SK-N-SH (cell line): ENCODE results near the gene ZC3H18. TPM values are rescaled to one million over a fixed set of nuclear protein-coding genes. Genes with fewer than 3 reads are reported as not detected.

Experiments
- CTCF ChIA-PET: fragments of 300-600, 350-600 bp; formaldehyde crosslinking; extraction: SDS; loops from one replicate; lab custom pipeline; 2021; lab: Yijun Ruan, JAX
- POLR2A ChIA-PET: fragments of 350-600 bp; sonication (Branson Sonifier 250); formaldehyde crosslinking; extraction: SDS; loops from one replicate; lab custom pipeline; 2020; ENCODE audit warnings: antibody characterized with exemption, inconsistent platforms; lab: Yijun Ruan, JAX
- DNase-seq: peaks from one replicate; pipeline ENCODE4 v3.0.0; 2012
- H2AFZ ChIP-seq: fragments of 200-600 bp; sonication (generic); 2 replicates; pipeline ENCODE4 v1.8.1; 2016; ENCODE audit warnings: antibody characterized with exemption, mild to moderate bottlenecking, low read depth
- H3F3A ChIP-seq: fragments of 200-600 bp; sonication (generic); replicated peaks from 2 replicates; pipeline ENCODE3; 2016; ENCODE audit warnings: antibody characterized with exemption, mild to moderate bottlenecking; ENCODE audit not compliant: insufficient read depth
- H3K27ac ChIP-seq, 2 experiments: fragments of 200-500 bp in 1 of 2; fragments of 200-600 bp in 1 of 2; sonication (Bioruptor generic) in 1 of 2; sonication (generic), shearing (Covaris generic) in 1 of 2; 2 replicates each; pipeline versions ENCODE4 v1.5.1 to v1.6.1; 2014 to 2016; ENCODE audit warnings: low read depth in 2 of 2, inconsistent platforms in 1 of 2, low read length in 1 of 2, mild to moderate bottlenecking in 1 of 2, mixed read lengths in 1 of 2
- H3K27me3 ChIP-seq: fragments of 200-600 bp; sonication (generic), shearing (Covaris generic); 2 replicates; pipeline ENCODE4 v1.6.1; 2016; ENCODE audit warnings: mixed run types; ENCODE audit not compliant: insufficient read depth
- H3K36me3 ChIP-seq, 2 experiments: fragments of 200-500 bp in 1 of 2; fragments of 200-600 bp in 1 of 2; sonication (Bioruptor generic) in 1 of 2; sonication (generic) in 1 of 2; replicated peaks in 1 of 2; 2 replicates each; pipeline versions ENCODE3 to v1.5.1; 2014 to 2016; ENCODE audit warnings: low read length in 1 of 2, mild to moderate bottlenecking in 1 of 2; ENCODE audit not compliant: insufficient read depth in 2 of 2, control insufficient read depth in 1 of 2
- H3K4me1 ChIP-seq, 2 experiments: fragments of 200-500 bp in 1 of 2; fragments of 200-600 bp in 1 of 2; sonication (Bioruptor generic) in 1 of 2; sonication (generic), shearing (Covaris generic) in 1 of 2; 2 replicates each; pipeline versions ENCODE4 v1.5.1 to v1.6.1; 2014 to 2016; ENCODE audit warnings: low read depth in 1 of 2, low read length in 1 of 2, mixed run types in 1 of 2; ENCODE audit not compliant: insufficient read depth in 2 of 2, control insufficient read depth in 1 of 2
- H3K4me2 ChIP-seq: fragments of 200-600 bp; sonication (generic), shearing (Covaris generic); 2 replicates; pipeline ENCODE4 v1.6.1; 2017; ENCODE audit warnings: mixed run types
- H3K4me3 ChIP-seq, 2 experiments: fragments of 200-500 bp in 1 of 2; fragments of 200-600 bp in 1 of 2; sonication (Bioruptor generic) in 1 of 2; sonication (generic), shearing (Covaris generic) in 1 of 2; 2 replicates each; pipeline versions ENCODE4 v1.5.1 to v1.8.1; 2014 to 2016; ENCODE audit warnings: low read depth in 2 of 2, inconsistent platforms in 1 of 2, low read length in 1 of 2, mild to moderate bottlenecking in 1 of 2, mixed read lengths in 1 of 2, moderate library complexity in 1 of 2
- H3K79me2 ChIP-seq: fragments of 200-600 bp; sonication (generic); 2 replicates; pipeline ENCODE4 v1.8.1; 2017; ENCODE audit warnings: mild to moderate bottlenecking; ENCODE audit not compliant: insufficient read depth
- H3K9ac ChIP-seq: fragments of 200-600 bp; sonication (generic); 2 replicates; pipeline ENCODE4 v1.6.1; 2017; ENCODE audit warnings: mixed run types
- H3K9me2 ChIP-seq: fragments of 200-600 bp; sonication (generic); 2 replicates; pipeline ENCODE4 v1.6.1; 2017; ENCODE audit warnings: mixed run types
- H3K9me3 ChIP-seq: fragments of 200-600 bp; sonication (generic); 2 replicates; pipeline ENCODE4 v1.6.1; 2017; ENCODE audit warnings: mixed run types, mild to moderate bottlenecking, moderate library complexity
- H4K20me1 ChIP-seq: fragments of 200-600 bp; sonication (generic); 2 replicates; pipeline ENCODE4 v1.6.1; 2017; ENCODE audit warnings: mild to moderate bottlenecking, mixed run types; ENCODE audit not compliant: insufficient read depth
- CHD2 ChIP-seq: fragments of 150-350 bp; IDR thresholded peaks from 2 replicates; pipeline ENCODE4 v1.6.1; 2018; ENCODE audit warnings: low read length; ENCODE audit not compliant: partially characterized antibody
- EP300 ChIP-seq, 2 experiments: IDR thresholded peaks; 2 replicates each; pipeline versions ENCODE4 v1.4.0 to v1.6.1; 2012; ENCODE audit warnings: borderline replicate concordance in 1 of 2, low read depth in 1 of 2, low read length in 1 of 2
- EZH2phosphoT487 ChIP-seq: fragments of 200-600 bp; sonication (generic); IDR thresholded peaks from 2 replicates; pipeline ENCODE4 v1.6.1; 2017; ENCODE audit warnings: low read depth, mixed run types, mild to moderate bottlenecking, antibody characterized with exemption, moderate library complexity, borderline replicate concordance
- FOSL2 ChIP-seq: IDR thresholded peaks from 2 replicates; pipeline ENCODE4 v1.4.0; 2012; ENCODE audit warnings: low read depth, mild to moderate bottlenecking, moderate library complexity, borderline replicate concordance
- FOXJ3 ChIP-seq: sonication (generic); formaldehyde crosslinking; IDR thresholded peaks from 2 replicates; pipeline ENCODE4 v1.5.1; 2020; ENCODE audit warnings: mild to moderate bottlenecking, missing genetic modification reagents
- GABPA ChIP-seq: IDR thresholded peaks from 2 replicates; pipeline ENCODE4 v1.4.0; 2012; ENCODE audit warnings: low read depth, mild to moderate bottlenecking
- GATA2 ChIP-seq: sonication (generic); formaldehyde crosslinking; IDR thresholded peaks from 2 replicates; pipeline ENCODE4 v1.5.0; 2020; ENCODE audit warnings: mild to moderate bottlenecking, missing genetic modification reagents
- MEF2A ChIP-seq: IDR thresholded peaks from 2 replicates; pipeline ENCODE4 v1.4.0; 2012; ENCODE audit warnings: low read depth, borderline replicate concordance
- MXI1 ChIP-seq: IDR thresholded peaks from 2 replicates; pipeline ENCODE4 v1.6.1; 2012; ENCODE audit warnings: mild to moderate bottlenecking, low read depth, low read length, improper control_type of control experiment
- NRF1 ChIP-seq: IDR thresholded peaks from 2 replicates; pipeline ENCODE4 v1.6.1; 2012; ENCODE audit warnings: low read depth, mild to moderate bottlenecking, low read length
- POLR2AphosphoS5 ChIP-seq: IDR thresholded peaks from 2 replicates; pipeline ENCODE4 v1.6.1; 2012; ENCODE audit warnings: low read depth, low read length
- RAD21 ChIP-seq: IDR thresholded peaks from 2 replicates; pipeline ENCODE4 v1.6.1; 2012; ENCODE audit warnings: mild to moderate bottlenecking, low read length
- RFX5 ChIP-seq: IDR thresholded peaks from 2 replicates; pipeline ENCODE4 v1.6.1; 2012; ENCODE audit warnings: mild to moderate bottlenecking, improper control_type of control experiment, low read length
- RXRA ChIP-seq: IDR thresholded peaks from 2 replicates; pipeline ENCODE4 v1.4.0; 2012; ENCODE audit warnings: low read depth, mild to moderate bottlenecking, borderline replicate concordance
- SMC3 ChIP-seq: IDR thresholded peaks from 2 replicates; pipeline ENCODE4 v1.6.1; 2012; ENCODE audit warnings: low read depth, low read length, improper control_type of control experiment
- TAF1 ChIP-seq: IDR thresholded peaks from 2 replicates; pipeline ENCODE4 v1.6.1; 2012; ENCODE audit warnings: low read depth, mild to moderate bottlenecking, low read length, moderate library complexity, borderline replicate concordance
- TCF12 ChIP-seq: IDR thresholded peaks from 2 replicates; pipeline ENCODE4 v1.4.0; 2012
- YY1 ChIP-seq: IDR thresholded peaks from 2 replicates; pipeline ENCODE4 v1.4.0; 2012; ENCODE audit warnings: low read depth, mild to moderate bottlenecking
- WGBS: methylation state at CpG from one replicate; pipeline ENCODE4 v1.1.6; 2017; ENCODE audit warnings: low lambda C conversion rate; 5-methylcytosine and 5-hydroxymethylcytosine counted together
- polyA plus RNA-seq, 3 experiments: library from polyadenylated mRNA; depleted of rRNA; stranded (reverse); fragments of >200 nt; gene quantifications; 2 replicates each; pipeline ENCODE4 v1.2.3, GENCODE V29; 2012
- TF ChIP-seq, protein P1 (sequence below): fragments of 200-600 bp; sonication (generic); IDR thresholded peaks from 2 replicates; pipeline ENCODE4 v1.6.1; 2017; ENCODE audit warnings: antibody characterized with exemption, mild to moderate bottlenecking, moderate library complexity
- TF ChIP-seq, protein P2 (sequence below): IDR thresholded peaks from 2 replicates; pipeline ENCODE4 v1.4.0; 2012; ENCODE audit warnings: low read depth
- TF ChIP-seq, protein P3 (sequence below): IDR thresholded peaks from 2 replicates; pipeline ENCODE4 v1.4.0; 2012; ENCODE audit warnings: low read depth, borderline replicate concordance

Gene ZC3H18
- polyA plus RNA-seq, 1 of the 3 experiments (the other 2 are of a cell fraction): 32.7 TPM

DNA sequence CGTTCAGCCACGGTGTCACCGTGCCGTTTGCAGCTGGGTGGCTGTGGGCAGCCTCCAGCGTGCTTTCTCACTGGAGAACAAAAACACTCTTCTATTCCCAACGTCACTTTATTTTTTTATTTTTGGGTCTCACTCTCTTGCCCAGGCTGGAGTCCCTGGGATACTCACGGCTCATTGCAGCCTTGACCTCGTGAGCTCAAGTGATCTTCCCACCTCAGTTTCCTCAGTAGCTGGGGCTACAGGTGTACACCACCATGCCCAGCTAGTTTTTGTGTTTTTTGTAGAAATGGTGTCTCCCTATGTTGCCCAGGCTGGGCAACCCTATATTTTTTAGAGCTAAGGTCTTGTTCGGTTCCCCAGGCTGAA, 34.4 kb upstream of the ZC3H18 start:
- Histone ChIP-seq H3K4me2 (no peak overlapping the region), H3K27me3 (no peaks in the 10 kb centered on the region), H3K9ac (no peak overlapping the region), H2AFZ (no peak overlapping the region), H3K4me1 (peaks cover 0 to 9% of the 10 kb centered on the region in 2 experiments; a peak in 1 of 4 replicates), H4K20me1 (0 out of 2 replicates have a peak, but pooled peaks cover 6% of the 10 kb centered on the region), H3K9me3 (no peaks in the 10 kb centered on the region), H3K79me2 (no peaks in the 10 kb centered on the region), H3F3A (peaks cover 2% of the 10 kb centered on the region), H3K9me2 (no peaks in the 10 kb centered on the region), H3K27ac (no peak overlapping the region), H3K4me3 (no peak overlapping the region), H3K36me3 (peaks cover 0 to 6% of the 10 kb centered on the region in 2 experiments)
- 96% methylated on average over 9 of the region's 9 CpGs for WGBS
- TF ChIP-seq, protein P1, sequence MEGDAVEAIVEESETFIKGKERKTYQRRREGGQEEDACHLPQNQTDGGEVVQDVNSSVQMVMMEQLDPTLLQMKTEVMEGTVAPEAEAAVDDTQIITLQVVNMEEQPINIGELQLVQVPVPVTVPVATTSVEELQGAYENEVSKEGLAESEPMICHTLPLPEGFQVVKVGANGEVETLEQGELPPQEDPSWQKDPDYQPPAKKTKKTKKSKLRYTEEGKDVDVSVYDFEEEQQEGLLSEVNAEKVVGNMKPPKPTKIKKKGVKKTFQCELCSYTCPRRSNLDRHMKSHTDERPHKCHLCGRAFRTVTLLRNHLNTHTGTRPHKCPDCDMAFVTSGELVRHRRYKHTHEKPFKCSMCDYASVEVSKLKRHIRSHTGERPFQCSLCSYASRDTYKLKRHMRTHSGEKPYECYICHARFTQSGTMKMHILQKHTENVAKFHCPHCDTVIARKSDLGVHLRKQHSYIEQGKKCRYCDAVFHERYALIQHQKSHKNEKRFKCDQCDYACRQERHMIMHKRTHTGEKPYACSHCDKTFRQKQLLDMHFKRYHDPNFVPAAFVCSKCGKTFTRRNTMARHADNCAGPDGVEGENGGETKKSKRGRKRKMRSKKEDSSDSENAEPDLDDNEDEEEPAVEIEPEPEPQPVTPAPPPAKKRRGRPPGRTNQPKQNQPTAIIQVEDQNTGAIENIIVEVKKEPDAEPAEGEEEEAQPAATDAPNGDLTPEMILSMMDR: no peak
- no peak for TF ChIP-seq MEF2A
- no peak for DNase-seq
- CTCF ChIA-PET: interaction anchor here (1.8 kb wide), 1 partner anchor 98 kb away, joined by 7 read pairs; no protein-coding TSS in a partner anchor
- POLR2A ChIA-PET: no interaction called here

DNA sequence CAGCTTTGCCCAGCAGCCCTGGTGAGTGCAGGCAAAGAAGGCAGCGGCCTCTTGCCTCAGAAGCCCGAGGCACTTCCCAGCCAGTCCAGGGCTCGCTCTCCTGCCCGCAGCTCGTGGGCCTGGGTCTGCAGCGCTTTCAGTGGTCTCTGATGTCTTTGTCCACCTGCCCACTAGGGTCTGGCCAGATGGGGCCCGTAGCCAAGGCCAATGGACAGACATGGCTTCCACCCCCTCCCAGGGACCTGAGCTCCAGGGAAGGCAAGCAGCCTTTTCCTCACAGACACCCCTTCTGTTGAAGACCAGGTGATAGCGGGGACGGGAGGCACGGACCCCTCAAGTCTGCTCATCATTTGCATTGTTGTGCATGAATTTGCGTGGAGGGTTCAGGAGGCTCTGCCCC, 33.7 kb upstream of the ZC3H18 start:
- Histone ChIP-seq H3K4me2 (no peak overlapping the region), H3K9me2 (no peaks in the 10 kb centered on the region), H4K20me1 (0 out of 2 replicates have a peak, but pooled peaks cover 6% of the 10 kb centered on the region), H3F3A (peaks cover 2% of the 10 kb centered on the region), H3K27ac (no peak overlapping the region), H3K36me3 (peaks cover 0 to 3% of the 10 kb centered on the region in 2 experiments), H3K9ac (no peak overlapping the region), H3K4me3 (no peak overlapping the region), H3K27me3 (no peaks in the 10 kb centered on the region), H3K79me2 (no peaks in the 10 kb centered on the region), H3K9me3 (no peaks in the 10 kb centered on the region), H2AFZ (no peak overlapping the region), H3K4me1 (peaks cover 0 to 9% of the 10 kb centered on the region in 2 experiments; a peak in 1 of 4 replicates)
- POLR2A ChIA-PET: no interaction called here
- CTCF ChIA-PET: interaction anchor here (1.8 kb wide), 1 partner anchor 99 kb away, joined by 7 read pairs; no protein-coding TSS in a partner anchor
- no peak for TF ChIP-seq TAF1
- TF ChIP-seq CHD2: no peak
- TF ChIP-seq, protein P1: no peak
- no peak for TF ChIP-seq YY1
- TF ChIP-seq FOSL2: no peak
- TF ChIP-seq NRF1: no peak
- TF ChIP-seq, protein P2, sequence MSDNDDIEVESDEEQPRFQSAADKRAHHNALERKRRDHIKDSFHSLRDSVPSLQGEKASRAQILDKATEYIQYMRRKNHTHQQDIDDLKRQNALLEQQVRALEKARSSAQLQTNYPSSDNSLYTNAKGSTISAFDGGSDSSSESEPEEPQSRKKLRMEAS: no peak
- no peak for TF ChIP-seq EZH2phosphoT487
- TF ChIP-seq GABPA: no peak
- TF ChIP-seq GATA2 (CRISPR knock-in tag): no peak
- TF ChIP-seq TCF12: no peak
- TF ChIP-seq, protein P3, sequence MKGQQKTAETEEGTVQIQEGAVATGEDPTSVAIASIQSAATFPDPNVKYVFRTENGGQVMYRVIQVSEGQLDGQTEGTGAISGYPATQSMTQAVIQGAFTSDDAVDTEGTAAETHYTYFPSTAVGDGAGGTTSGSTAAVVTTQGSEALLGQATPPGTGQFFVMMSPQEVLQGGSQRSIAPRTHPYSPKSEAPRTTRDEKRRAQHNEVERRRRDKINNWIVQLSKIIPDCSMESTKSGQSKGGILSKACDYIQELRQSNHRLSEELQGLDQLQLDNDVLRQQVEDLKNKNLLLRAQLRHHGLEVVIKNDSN: no peak
- TF ChIP-seq FOXJ3: no peak
- no peak for TF ChIP-seq POLR2AphosphoS5
- TF ChIP-seq RAD21: no peak
- no peak for TF ChIP-seq SMC3
- no peak for TF ChIP-seq RXRA
- no peak for TF ChIP-seq MXI1
- no peak for TF ChIP-seq RFX5
- no peak for TF ChIP-seq EP300 (IDR thresholded peaks at IDR 0.05; ENCODE audit: borderline replicate concordance in 1 of 2, low read depth in 1 of 2, low read length in 1 of 2)
- 85% methylated on average over 6 of the region's 11 CpGs for WGBS
- DNase-seq: no peak
